ENCODE measurements around the gene RPTOR.
"Not testable (repeated sequence)": the region's sequence is repeated elsewhere in the genome, so short reads cannot be mapped to it uniquely, and the experiment has no call there.

The RPTOR gene

GRCh38 chr17:80555266-80555665, 10.6 kb downstream of the RPTOR start:
- no peak for DNase-seq (ENCODE audit: low read depth)

DNA sequence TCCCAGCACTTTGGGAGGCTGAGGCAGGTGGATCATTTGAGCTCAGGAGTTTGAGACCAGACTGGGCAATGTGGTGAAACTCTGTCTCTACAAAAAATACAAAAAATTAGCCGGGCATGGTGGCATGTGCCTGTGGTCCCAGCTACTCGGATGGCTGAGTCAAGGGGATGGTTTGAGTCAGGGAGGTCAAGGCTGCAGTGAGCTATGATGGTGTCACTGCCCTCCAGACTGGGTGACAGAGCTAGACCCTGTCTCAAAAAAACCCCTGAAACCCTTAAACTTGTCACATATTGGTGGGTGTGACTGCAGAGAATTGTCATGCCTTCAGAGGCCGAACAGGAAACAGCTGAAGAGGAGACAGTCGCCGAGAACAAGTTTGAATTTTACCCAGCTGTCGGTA, 13.4 kb downstream of the RPTOR start:
- no peak for DNase-seq (ENCODE audit: low read depth)

- DNase-seq (ENCODE audit: low read depth) = peak; percentile 82
These were observed 15.2 kb downstream of the RPTOR start for GRCh38 chr17:80559825-80560251.

GRCh38 chr17:80561541-80562114, 17.0 kb downstream of the RPTOR start:
- no peak for DNase-seq (ENCODE audit: low read depth)

- no peak for DNase-seq (ENCODE audit: low read depth)
These were observed 19.9 kb downstream of the RPTOR start for GRCh38 chr17:80564545-80564944.

GRCh38 chr17:80565343-80566053, 20.9 kb downstream of the RPTOR start:
- DNase-seq (ENCODE audit: low read depth) = no peak

GRCh38 chr17:80566054-80566400, 21.4 kb downstream of the RPTOR start:
- DNase-seq (ENCODE audit: low read depth) = no peak

GRCh38 chr17:80568246-80568645, 23.6 kb downstream of the RPTOR start:
- DNase-seq (ENCODE audit: low read depth) = no peak

DNA sequence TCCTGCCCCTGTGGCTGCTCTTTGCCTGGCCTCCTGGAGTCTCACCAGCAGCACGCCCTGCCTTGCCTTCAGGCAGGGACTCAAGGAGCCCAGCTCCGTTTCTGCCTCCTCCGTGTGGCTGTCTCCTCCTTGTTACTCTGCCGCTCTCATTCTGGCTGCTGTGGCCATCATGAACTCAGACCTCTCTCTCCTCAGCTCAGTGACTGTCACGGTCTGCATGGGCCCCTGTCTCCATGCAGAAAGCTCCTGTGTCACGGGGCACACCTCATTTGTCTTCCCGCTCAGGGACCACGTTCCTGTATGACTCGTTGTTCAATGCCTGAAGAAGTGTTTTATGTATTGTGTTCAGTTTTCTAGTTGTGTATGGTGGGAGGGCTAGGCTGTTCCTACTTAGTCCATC, 25.3 kb downstream of the RPTOR start:
- no peak for DNase-seq (ENCODE audit: low read depth)

- DNase-seq (ENCODE audit: low read depth) = no peak
These were observed 29.1 kb downstream of the RPTOR start for GRCh38 chr17:80573701-80574100.

- DNase-seq (ENCODE audit: low read depth) = no peak
These were observed 29.9 kb downstream of the RPTOR start for GRCh38 chr17:80574496-80574895.

DNA sequence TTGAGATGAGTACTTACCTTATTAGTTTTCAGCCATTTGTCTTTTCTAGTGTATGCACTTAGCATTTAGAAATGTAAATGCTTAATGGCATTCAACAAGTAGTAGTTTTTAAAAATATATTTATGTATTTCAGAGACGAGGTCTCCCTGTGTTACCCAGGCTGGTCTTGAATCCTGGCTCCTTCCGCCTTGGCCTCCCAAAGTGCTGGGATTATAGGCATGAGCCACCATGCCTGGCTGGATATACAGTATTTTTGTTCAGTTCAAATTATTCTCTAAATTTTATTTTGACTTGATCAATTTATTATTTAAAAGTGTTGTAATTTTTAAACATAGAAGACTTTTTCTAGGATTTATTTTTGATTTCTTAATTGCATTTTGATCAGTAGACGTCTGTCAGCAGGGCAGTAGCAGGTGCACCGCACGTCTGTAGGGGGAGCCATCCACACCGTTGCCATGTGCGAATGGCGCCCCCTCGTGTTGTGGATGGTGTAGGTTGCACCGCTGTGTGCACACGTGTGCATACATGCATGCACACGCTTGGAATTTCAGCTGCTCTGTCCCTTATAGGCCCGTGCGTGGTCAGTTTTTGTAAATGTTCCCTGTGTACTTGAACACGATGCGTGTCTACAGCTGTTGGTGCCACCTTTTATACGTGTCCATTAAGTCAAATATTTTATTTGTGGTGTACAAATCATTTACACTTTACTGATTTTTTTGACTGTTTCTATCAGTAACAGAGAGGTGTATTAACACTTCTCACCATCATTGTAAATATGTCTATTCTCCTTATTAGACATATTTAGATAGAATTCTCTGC, 30.6 kb downstream of the RPTOR start:
- peak; percentile 87 for DNase-seq (ENCODE audit: low read depth)

DNA sequence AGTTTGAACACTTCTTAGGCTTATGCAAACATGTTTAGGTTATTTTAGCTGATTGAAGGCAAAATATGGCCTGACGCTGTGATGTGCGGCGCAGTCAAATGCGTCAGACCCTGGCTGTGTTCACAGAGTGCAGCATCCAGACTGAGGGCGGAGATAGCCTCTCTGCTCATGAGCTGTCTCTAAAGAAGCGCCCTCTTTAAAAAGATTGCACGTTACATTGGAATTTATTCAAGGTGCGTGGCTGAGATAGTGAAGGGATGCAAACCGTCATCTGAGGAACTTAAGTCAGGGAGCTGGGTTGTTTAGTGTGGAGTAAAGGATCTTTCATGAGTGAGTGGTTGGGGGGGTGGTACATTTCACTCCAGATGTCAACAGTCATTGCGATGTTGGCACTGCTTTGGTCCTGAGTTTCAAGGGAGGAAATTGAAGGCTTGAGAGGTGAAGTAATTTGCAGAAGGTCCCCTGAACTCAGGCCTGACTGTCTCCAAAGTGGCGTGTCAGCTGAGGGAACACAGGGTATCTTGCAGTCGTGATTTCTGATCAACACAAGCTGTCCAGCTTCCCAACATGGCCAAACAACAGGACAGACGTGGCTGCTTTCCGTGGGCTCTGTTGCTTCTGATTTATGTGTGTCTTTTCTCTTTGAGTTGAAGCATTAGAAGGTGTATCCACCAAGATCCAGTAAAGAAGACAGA, 33.4 kb downstream of the RPTOR start:
- DNase-seq (ENCODE audit: low read depth) = no peak

DNA sequence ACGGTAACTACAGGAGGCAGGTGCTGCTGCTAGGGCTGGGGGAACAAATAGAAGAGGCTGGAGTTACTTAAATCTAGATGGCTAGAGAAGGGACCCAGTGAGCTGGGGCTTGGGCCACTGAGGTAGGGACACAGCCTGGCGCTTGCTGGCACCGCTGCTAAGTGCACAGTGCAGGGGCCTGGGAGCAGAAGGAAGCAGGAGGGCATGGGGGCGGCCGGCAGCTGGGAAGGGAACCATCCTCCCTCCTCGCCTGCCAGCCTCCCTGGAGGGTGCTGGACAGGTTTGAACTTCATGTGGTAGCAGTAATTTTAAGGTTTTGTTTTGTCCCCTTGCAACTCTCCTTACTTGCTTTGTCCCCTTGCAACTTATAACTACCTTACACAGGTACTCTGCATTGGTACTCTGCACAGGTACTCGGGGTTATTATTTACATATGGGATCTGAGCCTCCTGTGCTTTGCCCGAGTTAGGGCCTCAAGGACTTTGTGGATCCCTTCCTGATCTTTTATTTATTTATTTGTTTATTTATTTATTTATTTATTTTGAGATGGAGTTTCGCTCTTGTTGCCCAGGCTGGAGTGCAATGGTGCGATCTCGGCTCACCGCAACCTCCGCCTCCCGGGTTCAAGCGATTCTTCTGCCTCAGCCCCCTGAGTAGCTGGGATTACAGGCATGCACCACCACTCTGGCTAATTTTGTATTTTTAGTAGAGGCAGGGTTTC, 34.2 kb downstream of the RPTOR start:
- not testable (repeated sequence) for DNase-seq (ENCODE audit: low read depth)

- no peak for DNase-seq (ENCODE audit: low read depth)
These were observed 37.5 kb downstream of the RPTOR start for GRCh38 chr17:80582165-80582564.

GRCh38 chr17:80584176-80584905, 39.7 kb downstream of the RPTOR start:
- DNase-seq (ENCODE audit: low read depth) = no peak

DNA sequence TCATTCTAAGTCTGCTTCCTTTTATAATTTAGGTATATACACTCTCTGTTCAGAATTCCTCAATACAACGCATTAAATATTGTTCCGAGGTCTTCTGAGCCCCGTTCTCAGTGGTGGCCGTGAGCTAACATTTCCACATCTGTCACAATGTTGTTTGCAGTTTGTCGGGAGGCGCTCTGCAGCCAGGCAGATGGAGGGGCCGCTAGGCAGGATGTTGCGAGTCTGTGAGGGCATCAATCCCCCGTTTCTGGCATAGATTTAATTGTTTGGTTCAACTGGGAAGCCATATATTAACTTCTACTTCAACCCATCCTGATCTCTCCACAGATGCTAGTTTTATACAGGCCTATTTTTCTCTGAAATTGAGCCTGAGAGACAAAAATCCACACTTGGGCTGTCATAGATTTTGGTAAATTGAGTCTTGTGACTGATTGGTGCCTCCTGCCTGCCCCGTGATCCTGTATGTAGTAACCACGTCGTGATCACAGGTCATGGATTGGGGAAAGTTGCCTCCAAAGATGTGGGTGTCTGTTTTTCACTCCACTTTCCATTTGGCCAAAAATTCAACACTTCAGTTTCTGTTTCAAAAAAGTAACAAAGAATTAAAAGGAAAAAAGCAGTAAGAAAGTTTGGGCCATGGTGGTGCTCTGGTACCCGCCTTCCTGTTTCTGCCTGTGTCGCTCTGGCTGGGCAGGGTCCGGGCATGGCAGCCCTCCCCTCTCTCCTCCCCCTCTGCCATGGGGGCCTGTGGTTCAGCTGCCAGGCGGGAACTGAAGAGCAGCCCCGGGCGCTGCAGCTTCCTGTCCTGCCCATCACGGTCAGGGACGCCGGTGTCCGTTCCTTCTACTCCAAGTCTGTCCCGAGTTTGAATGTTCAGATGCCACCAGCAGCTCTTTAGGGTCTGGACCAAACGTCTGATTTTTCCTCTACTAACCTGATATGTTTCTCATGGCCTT, 41.5 kb downstream of the RPTOR start:
- no peak for DNase-seq (ENCODE audit: low read depth)

GRCh38 chr17:80586846-80587228, 42.2 kb downstream of the RPTOR start:
- peak; percentile 49 for DNase-seq (ENCODE audit: low read depth)

GRCh38 chr17:80588702-80589383, 44.2 kb downstream of the RPTOR start:
- DNase-seq (ENCODE audit: low read depth) = peak; percentile 5

Measured in iris pigment epithelial cell (primary cell).